IPS-15b (cell line): ENCODE data around the gene LGALS9.

ENCODE experiments used
- H3K27me3 ChIP-seq: one replicate; pipeline ENCODE4 v1.6.1; 2013; ENCODE audit warnings: low read length; ENCODE audit not compliant: control insufficient read depth, insufficient read depth
- H3K36me3 ChIP-seq: one replicate; pipeline ENCODE4 v1.6.1; 2013; ENCODE audit warnings: low read length; ENCODE audit not compliant: control insufficient read depth, insufficient read depth
- H3K4me1 ChIP-seq: one replicate; pipeline ENCODE4 v1.6.1; 2013; ENCODE audit warnings: mild to moderate bottlenecking, low read length; ENCODE audit not compliant: control insufficient read depth, insufficient read depth
- H3K4me3 ChIP-seq: one replicate; pipeline ENCODE4 v1.5.1; 2013; ENCODE audit warnings: low read depth, low read length
- H3K9ac ChIP-seq: one replicate; pipeline ENCODE4 v1.6.1; 2013; ENCODE audit warnings: low read depth, mild to moderate bottlenecking, low read length
- H3K9me3 ChIP-seq: one replicate; pipeline ENCODE4 v1.6.1; 2013; ENCODE audit warnings: mild to moderate bottlenecking, low read length; ENCODE audit not compliant: control insufficient read depth, insufficient read depth

Gene LGALS9

DNA sequence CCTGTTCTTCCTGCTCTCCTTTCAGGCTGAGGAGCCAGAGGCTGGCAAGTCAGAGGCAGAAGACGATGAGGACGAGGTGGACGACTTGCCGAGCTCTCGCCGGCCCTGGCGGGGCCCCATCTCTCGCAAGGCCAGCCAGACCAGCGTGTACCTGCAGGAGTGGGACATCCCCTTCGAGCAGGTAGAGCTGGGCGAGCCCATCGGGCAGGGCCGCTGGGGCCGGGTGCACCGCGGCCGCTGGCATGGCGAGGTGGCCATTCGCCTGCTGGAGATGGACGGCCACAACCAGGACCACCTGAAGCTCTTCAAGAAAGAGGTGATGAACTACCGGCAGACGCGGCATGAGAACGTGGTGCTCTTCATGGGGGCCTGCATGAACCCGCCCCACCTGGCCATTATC lies 25.6 kb upstream of the LGALS9 start:
- Histone ChIP-seq H3K4me3 (no peak overlapping the region), H3K9me3 (no peaks in the 10 kb centered on the region), H3K9ac (no peak overlapping the region), H3K4me1 (no peaks in the 10 kb centered on the region), H3K27me3 (no peaks in the 10 kb centered on the region), H3K36me3 (peaks cover 33% of the 10 kb centered on the region)

DNA sequence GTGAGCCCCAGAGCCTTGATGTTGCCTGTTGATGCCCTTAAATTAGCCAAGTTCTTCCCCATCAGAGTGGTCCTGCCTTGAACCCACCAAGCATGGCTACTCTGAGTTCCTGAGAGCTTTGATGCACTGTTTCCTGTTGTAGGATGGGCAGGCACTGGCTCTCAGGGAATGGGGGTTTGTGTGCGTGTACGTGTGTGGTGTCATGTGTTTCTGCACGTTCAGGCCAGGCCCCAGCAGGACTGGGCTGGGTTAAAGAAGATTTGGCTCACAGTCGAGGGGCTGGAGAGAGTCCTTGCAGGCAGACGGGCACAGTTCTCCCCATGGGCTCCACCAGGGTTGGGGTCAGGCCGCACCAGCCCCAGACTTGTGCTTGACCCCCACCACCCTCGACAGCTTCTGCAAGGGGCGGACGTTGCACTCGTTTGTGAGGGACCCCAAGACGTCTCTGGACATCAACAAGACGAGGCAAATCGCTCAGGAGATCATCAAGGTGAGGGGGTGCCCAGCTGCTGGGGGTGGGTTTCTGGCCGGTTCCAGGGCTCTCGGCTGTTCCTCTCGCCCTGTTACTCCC lies 23.4 kb upstream of the LGALS9 start:
- Histone ChIP-seq H3K4me1 (no peaks in the 10 kb centered on the region), H3K4me3 (no peak overlapping the region), H3K27me3 (no peaks in the 10 kb centered on the region), H3K9me3 (no peaks in the 10 kb centered on the region), H3K9ac (no peak overlapping the region), H3K36me3 (peaks cover 37% of the 10 kb centered on the region)

DNA sequence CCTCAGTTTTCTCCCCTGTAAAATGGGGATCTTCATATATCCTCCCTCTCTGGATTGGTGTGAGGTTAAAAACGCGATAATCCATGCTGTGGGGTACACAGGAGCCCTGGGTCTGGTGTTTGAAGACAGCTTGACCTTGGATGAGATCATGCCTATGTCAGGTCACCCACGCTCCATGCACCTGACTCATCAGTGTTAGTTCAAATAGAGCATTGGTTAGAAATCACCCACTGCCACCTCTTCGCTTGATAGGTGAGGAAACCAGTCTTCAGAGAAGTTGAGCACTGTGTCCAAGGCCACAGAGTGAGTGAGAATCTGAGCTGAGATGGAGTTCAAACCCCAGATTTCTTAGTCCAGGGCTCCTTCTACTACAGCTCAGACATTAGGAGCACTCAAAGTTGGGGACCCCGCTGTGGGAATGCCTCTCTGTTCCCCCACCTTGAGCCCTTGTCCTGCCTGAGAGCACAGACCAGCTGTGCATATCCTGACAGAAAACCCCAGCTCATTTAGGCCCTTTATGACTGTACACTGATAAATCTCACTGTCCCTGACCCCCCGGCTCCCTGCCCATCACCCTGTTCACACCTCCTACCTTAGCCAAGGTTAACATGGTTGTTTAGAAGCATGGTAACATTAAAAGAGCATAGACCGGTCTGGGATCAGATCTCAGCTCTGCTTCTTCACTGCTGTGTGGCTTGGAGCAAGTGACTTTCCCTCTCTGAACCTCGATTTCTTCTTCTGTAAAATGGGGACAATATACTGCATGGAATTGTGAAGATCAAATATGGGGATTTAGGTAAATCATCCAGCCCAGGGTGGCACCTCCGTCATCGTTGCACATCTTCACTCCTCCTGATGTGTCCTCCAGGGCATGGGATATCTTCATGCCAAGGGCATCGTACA lies 22.4 kb upstream of the LGALS9 start:
- Histone ChIP-seq H3K36me3 (peaks cover 38% of the 10 kb centered on the region), H3K9me3 (no peaks in the 10 kb centered on the region), H3K4me1 (no peaks in the 10 kb centered on the region), H3K9ac (no peak overlapping the region), H3K4me3 (no peak overlapping the region), H3K27me3 (no peaks in the 10 kb centered on the region)

DNA sequence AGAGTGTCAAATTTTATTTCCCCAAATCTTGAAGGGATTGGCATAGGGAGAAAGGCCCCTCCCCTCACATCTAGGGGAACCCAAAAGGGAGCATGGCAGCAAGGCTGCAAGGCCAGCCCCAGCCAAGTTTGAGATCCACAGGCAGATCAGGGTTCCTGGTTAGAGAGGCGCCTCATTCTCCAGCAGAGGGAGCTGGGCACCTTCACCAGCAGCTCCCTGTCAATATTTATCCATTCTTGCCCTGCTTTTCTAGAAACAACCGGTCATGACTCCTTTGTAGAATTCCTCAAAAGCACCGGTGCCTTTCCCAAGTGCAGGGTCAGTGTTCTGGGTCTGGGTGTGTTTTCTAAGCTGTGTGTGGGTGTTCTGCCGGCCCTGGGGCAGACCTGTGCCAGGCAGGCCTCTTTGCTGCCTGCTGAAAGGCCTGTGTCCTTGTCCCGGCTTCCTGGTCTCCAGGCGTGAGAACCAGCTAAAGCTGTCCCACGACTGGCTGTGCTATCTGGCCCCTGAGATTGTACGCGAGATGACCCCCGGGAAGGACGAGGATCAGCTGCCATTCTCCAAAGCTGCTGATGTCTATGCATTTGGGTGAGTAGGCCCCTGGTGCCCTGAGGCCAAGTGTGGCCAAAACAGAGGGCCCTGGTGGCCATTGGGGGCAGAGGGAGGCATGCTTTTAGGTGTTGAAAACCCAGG lies 21.2 kb upstream of the LGALS9 start:
- Histone ChIP-seq H3K4me1 (no peaks in the 10 kb centered on the region), H3K9me3 (no peaks in the 10 kb centered on the region), H3K4me3 (no peak overlapping the region), H3K27me3 (no peaks in the 10 kb centered on the region), H3K9ac (no peak overlapping the region), H3K36me3 (peaks cover 36% of the 10 kb centered on the region)

DNA sequence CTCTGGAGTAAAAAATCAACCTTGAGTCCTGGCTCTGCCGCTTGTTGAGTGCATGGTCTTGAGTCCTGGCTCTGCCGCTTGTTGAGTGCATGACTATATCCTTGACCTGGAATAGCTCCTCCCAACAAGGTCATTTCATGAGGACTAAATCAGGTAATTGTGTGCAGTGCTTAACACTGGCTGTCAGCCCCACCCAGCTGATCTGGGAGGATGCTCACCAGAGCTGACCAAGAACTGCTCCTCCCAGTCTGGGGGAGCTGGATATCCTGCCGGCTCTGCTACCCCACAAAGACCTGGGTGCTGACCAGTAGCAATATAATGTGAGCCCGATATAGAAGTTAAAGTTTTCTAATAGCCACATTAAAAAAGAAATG lies 20.7 kb upstream of the LGALS9 start:
- H3K4me1 ChIP-seq: no peaks in the 10 kb centered on the region
- no peak overlapping the region for H3K9ac ChIP-seq
- H3K9me3 ChIP-seq: no peaks in the 10 kb centered on the region
- H3K27me3 ChIP-seq: no peaks in the 10 kb centered on the region
- peaks cover 33% of the 10 kb centered on the region for H3K36me3 ChIP-seq
- no peak overlapping the region for H3K4me3 ChIP-seq

GRCh38 chr17:27612160-27612770 lies 18.7 kb upstream of the LGALS9 start:
- no peaks in the 10 kb centered on the region for H3K4me1 ChIP-seq
- H3K9ac ChIP-seq: no peak overlapping the region
- no peak overlapping the region for H3K4me3 ChIP-seq
- peaks cover 34% of the 10 kb centered on the region for H3K36me3 ChIP-seq
- H3K27me3 ChIP-seq: no peaks in the 10 kb centered on the region
- no peaks in the 10 kb centered on the region for H3K9me3 ChIP-seq

DNA sequence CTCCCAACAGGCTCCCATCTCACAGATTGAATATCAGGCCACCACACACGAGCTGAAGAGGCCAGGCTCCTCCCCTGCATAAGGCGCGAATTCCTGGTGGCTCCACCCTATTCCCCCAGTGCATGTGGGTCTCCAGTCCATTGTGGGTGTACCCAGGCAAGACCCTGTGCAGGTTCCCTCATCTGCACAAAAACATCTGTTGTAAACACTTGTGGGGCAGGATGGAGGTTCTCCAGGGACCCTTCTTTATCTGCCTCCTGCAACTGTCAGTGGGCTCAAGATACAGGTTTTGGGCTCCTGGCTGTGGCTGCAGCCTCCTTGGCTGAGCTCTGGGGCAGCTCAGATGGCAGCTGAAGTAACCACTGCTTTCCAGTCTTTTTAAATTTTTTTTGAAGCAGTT lies 17.6 kb upstream of the LGALS9 start:
- no peaks in the 10 kb centered on the region for H3K9me3 ChIP-seq
- no peaks in the 10 kb centered on the region for H3K27me3 ChIP-seq
- H3K4me3 ChIP-seq: no peak overlapping the region
- H3K4me1 ChIP-seq: no peaks in the 10 kb centered on the region
- H3K9ac ChIP-seq: no peak overlapping the region
- H3K36me3 ChIP-seq: peaks cover 44% of the 10 kb centered on the region

GRCh38 chr17:27615121-27615520 lies 15.9 kb upstream of the LGALS9 start:
- Histone ChIP-seq H3K9me3 (no peaks in the 10 kb centered on the region), H3K4me1 (no peaks in the 10 kb centered on the region), H3K36me3 (peaks cover 34% of the 10 kb centered on the region), H3K4me3 (no peak overlapping the region), H3K9ac (no peak overlapping the region), H3K27me3 (no peaks in the 10 kb centered on the region)

GRCh38 chr17:27616414-27616813 lies 14.6 kb upstream of the LGALS9 start:
- no peak overlapping the region for H3K4me3 ChIP-seq
- H3K9ac ChIP-seq: no peak overlapping the region
- H3K9me3 ChIP-seq: no peaks in the 10 kb centered on the region
- no peaks in the 10 kb centered on the region for H3K27me3 ChIP-seq
- H3K4me1 ChIP-seq: no peaks in the 10 kb centered on the region
- peaks cover 38% of the 10 kb centered on the region for H3K36me3 ChIP-seq

- Histone ChIP-seq H3K9ac (no peak overlapping the region), H3K27me3 (no peaks in the 10 kb centered on the region), H3K36me3 (peaks cover 32% of the 10 kb centered on the region), H3K4me3 (no peak overlapping the region), H3K4me1 (no peaks in the 10 kb centered on the region), H3K9me3 (no peaks in the 10 kb centered on the region)
Observed at GRCh38 chr17:27618417-27618816, 12.6 kb upstream of the LGALS9 start.

- Histone ChIP-seq H3K9ac (no peak overlapping the region), H3K27me3 (no peaks in the 10 kb centered on the region), H3K36me3 (peaks cover 36% of the 10 kb centered on the region), H3K4me1 (no peaks in the 10 kb centered on the region), H3K9me3 (no peaks in the 10 kb centered on the region), H3K4me3 (no peak overlapping the region)
Observed at GRCh38 chr17:27620721-27621120, 10.3 kb upstream of the LGALS9 start.
